Measurements from ENCODE around the gene PYURF.

Gene PYURF

GRCh38 chr4:88503344-88503743, 20.2 kb downstream of the PYURF start:
- no peak for DNase-seq

- no peak for DNase-seq
Measured at GRCh38 chr4:88497859-88498409, 25.6 kb downstream of the PYURF start.

GRCh38 chr4:88489100-88489761, 34.3 kb downstream of the PYURF start:
- no peak for DNase-seq

- DNase-seq: no peak
Measured at GRCh38 chr4:88481537-88481936, 42.0 kb downstream of the PYURF start.

GRCh38 chr4:88478247-88478646, 45.3 kb downstream of the PYURF start:
- DNase-seq: no peak

GRCh38 chr4:88477229-88477860, 46.2 kb downstream of the PYURF start:
- no peak for DNase-seq
